ENCODE measurements around the gene DGKE.

- no peak for TF ChIP-seq POLR2AphosphoS5 (IDR thresholded peaks at IDR 0.05; ENCODE audit: low read depth, low read length)
- TF ChIP-seq POU2F2 (IDR thresholded peaks at IDR 0.05; ENCODE audit: low read depth, low read length), result no peak
- TF ChIP-seq SPI1 (IDR thresholded peaks at IDR 0.05; ENCODE audit: low read depth, low read length), result no peak
- no peak for TF ChIP-seq POLR2A (IDR thresholded peaks at IDR 0.05; ENCODE audit: low read depth, low read length)
- no peak for TF ChIP-seq TAF1 (IDR thresholded peaks at IDR 0.05; ENCODE audit: low read depth, low read length)
Measured at GRCh38 chr17:56917559-56918296, 83.8 kb downstream of the DGKE start.
